HG02642 (cell line): ENCODE results near the gene BTRC.
A peak's percentile ranks its signal among the peaks of the same experiment; 100 is the strongest.

Experiments
- ATAC-seq: cut with Tn5 transposase; IDR thresholded peaks from one replicate; pipeline ENCODE4 v1.9.1; 2021; ENCODE audit warnings: mild to moderate bottlenecking; ENCODE audit not compliant: unreplicated experiment, poor library complexity

Gene BTRC

GRCh38 chr10:101562231-101562630, 208.3 kb downstream of the BTRC start:
- no peak for ATAC-seq

- no peak for ATAC-seq
These were observed 209.0 kb downstream of the BTRC start for GRCh38 chr10:101563007-101563406.

- no peak for ATAC-seq
These were observed 209.6 kb downstream of the BTRC start for GRCh38 chr10:101563497-101564040.

GRCh38 chr10:101564490-101564991, 210.6 kb downstream of the BTRC start:
- ATAC-seq: no peak

- ATAC-seq: no peak
These were observed 211.5 kb downstream of the BTRC start for GRCh38 chr10:101565370-101565900.

- no peak for ATAC-seq
These were observed 212.0 kb downstream of the BTRC start for GRCh38 chr10:101565936-101566332.

GRCh38 chr10:101566333-101567164, 212.6 kb downstream of the BTRC start:
- no peak for ATAC-seq

- ATAC-seq: no peak
These were observed 213.4 kb downstream of the BTRC start for GRCh38 chr10:101567165-101568006.

- ATAC-seq: no peak
These were observed 214.2 kb downstream of the BTRC start for GRCh38 chr10:101568054-101568745.

GRCh38 chr10:101569323-101569621, 215.3 kb downstream of the BTRC start:
- ATAC-seq: no peak

GRCh38 chr10:101569622-101570427, 215.9 kb downstream of the BTRC start:
- peak; percentile 66 for ATAC-seq

- ATAC-seq: peak; percentile 3
These were observed 216.7 kb downstream of the BTRC start for GRCh38 chr10:101570428-101571270.

GRCh38 chr10:101571271-101571925, 217.4 kb downstream of the BTRC start:
- no peak for ATAC-seq

- no peak for ATAC-seq
These were observed 218.2 kb downstream of the BTRC start for GRCh38 chr10:101572126-101572525.

- ATAC-seq: no peak
These were observed 218.8 kb downstream of the BTRC start for GRCh38 chr10:101572785-101573184.

- no peak for ATAC-seq
These were observed 220.2 kb downstream of the BTRC start for GRCh38 chr10:101573885-101574753.

- ATAC-seq: no peak
These were observed 221.1 kb downstream of the BTRC start for GRCh38 chr10:101575091-101575490.
